Esophagus squamous epithelium (tissue), 4 donors: Measurements from ENCODE around the gene LIG1.

Experiments used
- CTCF ChIP-seq, 6 experiments: fragments of 450-650 bp in 4 of 6; fragments of 200-600 bp in 2 of 6; sonication (generic) in 2 of 6; IDR thresholded peaks; one replicate each; pipeline ENCODE4 v1.5.1; 2016 to 2019; ENCODE audit warnings: antibody characterized with exemption in 6 of 6, mild to moderate bottlenecking in 4 of 6, moderate library complexity in 4 of 6
- POLR2A ChIP-seq, 4 donors: fragments of 450-650 bp; IDR thresholded peaks; one replicate each; pipeline ENCODE4 v1.6.1; 2017; ENCODE audit warnings: antibody characterized with exemption in 4 of 4, mild to moderate bottlenecking in 4 of 4, moderate library complexity in 3 of 4

GRCh38 chr19:48103922-48104321 is 66.2 kb downstream of the LIG1 start:
- TF ChIP-seq CTCF (IDR thresholded peaks at IDR 0.05) (no peak), POLR2A (IDR thresholded peaks at IDR 0.05) (no peak)
